HG03521 (cell line): ENCODE data around the gene RPS19.
"Not testable (repeated sequence)": the region's sequence is repeated elsewhere in the genome, so short reads cannot be mapped to it uniquely, and the experiment has no call there.

Experiments used
- ATAC-seq: cut with Tn5 transposase; IDR thresholded peaks from one replicate; pipeline ENCODE4 v1.9.1; 2021; ENCODE audit warnings: mild to moderate bottlenecking, moderate library complexity; ENCODE audit not compliant: unreplicated experiment

RPS19 gene

DNA sequence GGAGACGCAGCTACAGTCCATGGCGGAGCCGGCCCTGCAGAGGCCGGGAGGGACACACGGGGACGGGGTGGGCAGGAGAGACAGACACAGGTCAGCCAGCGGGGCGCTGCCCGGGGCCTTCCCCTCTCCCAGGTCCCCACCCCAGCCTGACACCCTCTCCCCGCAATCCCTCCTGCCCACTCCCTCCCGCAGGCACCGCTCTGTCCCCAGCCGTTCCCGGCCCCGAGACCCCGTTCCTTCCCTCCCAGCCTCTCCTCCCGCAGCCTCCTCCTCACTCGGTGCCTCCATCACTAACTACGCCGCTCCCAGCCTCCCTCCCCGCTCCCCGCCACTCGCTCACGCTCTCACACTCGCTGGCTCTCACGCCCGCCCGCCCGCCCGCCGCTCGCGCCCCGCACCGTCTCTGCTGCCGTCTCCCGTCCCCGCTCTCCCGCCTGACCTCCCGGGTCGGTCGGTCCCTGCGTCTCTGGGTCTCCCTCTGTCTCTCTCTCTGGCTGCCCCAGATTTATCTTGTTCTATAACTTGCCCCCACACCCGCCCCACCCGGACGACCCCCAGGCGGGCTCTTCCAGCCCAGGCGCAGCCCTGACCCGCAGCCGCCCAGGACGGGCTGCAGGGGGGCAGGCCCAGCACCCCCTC is 53.0 kb downstream of the RPS19 start:
- no peak for ATAC-seq

GRCh38 chr19:41913538-41914423 is 53.7 kb downstream of the RPS19 start:
- no peak for ATAC-seq

- not testable (repeated sequence) for ATAC-seq
These were observed 54.4 kb downstream of the RPS19 start for GRCh38 chr19:41914424-41914834.

DNA sequence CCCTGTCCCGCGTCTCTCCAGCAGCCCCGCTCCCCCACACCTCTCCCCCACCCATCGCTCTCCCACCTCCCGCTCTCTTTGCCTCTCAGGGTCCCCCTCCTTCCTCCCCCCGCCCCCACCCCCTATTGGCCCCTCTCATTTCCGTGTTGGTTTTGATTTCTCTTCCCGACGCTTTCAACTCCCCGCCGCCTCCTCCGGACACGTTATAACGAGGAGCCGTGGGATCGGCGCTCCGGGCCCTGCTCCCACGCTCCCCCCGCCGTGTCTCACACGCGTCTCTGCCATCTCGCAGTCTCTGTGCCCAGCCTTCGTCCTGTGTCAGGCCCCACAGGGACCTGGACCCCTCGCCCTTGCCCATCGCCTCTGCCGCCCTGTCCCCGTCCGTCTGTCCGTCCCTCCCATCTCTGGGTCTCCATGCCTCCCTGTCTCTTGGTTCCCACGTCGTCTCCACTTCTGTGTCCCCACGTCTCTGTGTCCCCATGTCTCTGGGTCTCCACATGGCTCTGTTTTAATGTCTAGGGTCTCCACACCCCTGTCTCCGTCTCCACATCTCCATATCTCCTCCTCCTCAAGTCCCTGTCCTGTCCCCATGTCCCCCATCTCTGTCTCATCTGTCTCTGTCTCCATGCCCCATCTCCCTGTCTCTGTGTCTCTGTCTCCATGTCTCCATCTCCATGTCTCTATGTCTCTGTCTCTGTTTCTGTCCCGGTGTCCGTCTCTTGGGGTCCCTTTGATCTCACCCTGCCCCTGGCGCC is 55.1 kb downstream of the RPS19 start:
- ATAC-seq, result no peak

DNA sequence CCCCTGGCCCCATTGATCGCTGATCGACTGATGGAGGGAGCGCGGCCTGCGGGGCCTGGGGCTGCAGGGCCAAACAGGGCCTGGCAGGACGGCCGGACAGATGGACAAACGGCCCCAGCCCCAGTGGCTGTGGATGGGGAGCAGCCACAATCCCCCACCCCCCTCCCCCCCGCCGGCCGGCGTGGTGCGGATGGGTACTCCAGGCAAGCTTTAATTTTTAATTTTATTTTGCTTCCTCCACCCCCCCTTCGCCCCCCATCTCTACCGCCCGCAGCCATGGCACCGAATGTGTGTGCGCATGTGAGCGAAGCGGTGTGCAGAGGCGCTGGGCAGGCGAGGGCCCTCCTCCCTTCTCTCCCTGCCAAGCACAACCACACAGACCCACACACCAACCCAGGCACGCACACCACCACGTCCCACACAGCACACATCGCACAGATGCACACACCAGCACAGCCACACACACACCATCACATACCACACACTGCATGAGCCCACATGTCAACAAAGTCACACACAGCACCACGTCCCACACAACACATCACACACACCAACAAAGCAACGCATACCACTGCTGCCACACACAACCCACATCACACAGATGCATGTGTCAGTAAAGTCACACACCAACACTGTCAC is 55.8 kb downstream of the RPS19 start:
- no peak for ATAC-seq

DNA sequence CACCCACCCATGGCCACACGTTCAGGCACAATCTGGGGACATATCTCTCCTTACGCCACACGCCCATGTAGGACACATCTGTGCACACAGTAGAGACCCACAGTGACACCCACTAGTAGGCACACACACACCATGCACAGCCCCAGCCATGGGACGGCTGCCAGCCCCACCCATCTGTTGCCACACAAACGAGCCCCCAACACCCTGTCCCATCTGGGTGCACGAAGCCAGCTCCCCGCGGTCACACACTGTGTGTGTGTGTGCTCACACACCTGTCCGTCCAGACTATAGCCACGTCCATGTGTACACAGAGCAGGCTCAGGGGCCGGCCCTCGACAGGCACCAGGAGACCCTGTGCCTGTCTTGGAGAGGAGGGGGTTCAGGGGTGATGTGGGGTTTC is 57.6 kb downstream of the RPS19 start:
- ATAC-seq, result no peak

DNA sequence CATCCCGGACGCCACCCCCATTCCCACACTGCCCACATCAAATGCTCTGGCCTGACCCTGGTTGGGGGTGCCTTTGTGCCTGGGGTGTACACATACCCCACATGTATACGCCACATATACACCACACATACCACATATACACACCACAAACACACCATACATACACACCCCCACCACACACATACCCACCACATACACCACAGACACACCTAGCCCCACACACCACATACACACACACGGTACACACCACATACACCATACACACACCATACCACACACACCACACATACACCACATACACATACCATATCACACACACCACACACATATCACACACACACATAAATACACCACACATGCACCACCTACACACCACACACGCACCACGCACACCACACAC is 58.0 kb downstream of the RPS19 start:
- no peak for ATAC-seq

GRCh38 chr19:41918653-41919244 is 58.7 kb downstream of the RPS19 start:
- no peak for ATAC-seq

GRCh38 chr19:41919948-41920712 is 60.1 kb downstream of the RPS19 start:
- no peak for ATAC-seq

DNA sequence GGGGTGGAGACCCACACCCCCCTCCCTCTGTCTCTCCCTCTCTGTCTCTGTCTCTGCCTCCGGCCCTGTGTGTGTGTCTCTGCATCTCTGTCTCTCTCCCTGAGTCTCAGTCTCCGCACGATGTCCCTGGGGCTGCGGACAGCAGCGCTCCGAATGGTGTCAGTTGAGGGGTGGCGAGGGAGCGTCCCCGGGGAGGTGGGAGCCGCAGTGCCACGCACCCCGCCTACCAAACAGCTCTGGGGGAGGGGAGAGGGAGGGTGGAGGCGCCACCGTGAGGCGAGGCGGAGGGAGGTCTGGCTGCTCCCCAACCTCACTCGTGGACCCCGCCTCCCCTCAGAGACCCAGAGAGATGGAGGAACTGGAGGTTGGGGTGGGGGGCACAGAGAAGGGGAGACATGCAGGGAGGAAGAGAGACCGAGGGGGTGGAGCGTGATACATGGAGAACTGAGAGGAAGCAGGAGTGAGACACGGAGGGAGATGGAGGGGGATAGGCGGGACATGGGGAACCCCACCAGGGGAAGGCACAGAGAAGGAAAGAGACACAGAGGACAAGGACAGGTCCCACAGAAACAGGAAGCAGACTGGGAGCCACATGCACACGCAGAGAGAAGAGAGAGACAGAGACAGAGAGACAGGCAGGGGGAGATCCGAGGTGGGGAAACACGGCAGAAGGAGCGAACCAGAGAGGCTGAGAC is 61.0 kb downstream of the RPS19 start:
- no peak for ATAC-seq

DNA sequence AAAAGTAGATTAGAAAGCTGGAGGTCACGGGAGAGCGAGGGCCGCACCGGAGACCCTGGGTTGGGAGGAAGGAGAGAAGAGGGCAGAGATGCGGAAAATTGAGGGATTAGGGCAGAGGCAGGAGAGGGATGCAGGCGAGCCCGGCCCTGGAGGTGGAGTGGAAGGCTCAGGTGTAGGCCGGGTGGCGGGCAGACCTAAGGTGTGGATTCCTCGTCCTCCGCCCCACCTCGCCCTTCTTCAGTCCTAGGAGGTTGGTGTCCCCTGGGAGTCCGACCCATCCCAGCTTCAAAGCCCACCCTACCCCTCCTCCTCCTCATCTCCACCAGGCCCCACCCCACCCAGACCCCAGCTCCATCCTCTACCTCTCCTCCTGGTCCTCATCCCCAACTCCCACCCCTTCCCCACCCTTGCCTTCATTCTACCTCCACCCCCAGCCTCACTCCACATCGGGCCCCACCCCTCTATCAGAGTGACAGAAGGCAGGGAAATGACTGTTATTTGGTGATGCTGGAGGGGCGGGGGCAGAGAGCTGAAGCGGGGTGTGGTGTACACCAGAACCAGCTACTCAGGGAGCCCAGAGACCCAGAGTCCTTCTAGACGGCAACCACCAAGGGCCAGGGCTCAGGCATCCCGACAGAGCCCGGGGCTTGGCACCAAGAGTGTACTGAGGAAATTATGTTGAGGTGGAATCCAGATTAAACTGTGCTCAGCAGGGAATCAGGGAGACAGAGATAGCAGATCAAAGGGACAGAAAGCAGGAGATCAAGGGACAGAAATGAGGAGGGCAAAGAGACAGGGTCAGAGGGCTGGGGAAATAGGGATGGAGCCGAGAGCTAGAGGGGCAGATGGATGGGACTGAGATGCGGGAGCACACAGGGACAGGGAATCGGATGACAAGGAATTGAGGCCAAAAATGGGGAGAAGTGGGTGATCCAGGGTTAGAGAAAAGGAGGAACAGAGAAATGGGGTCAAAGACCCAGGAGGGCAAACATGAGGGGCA is 61.8 kb downstream of the RPS19 start:
- ATAC-seq, result no peak
